Measurements from ENCODE around the gene H6PD.

Gene H6PD

DNA sequence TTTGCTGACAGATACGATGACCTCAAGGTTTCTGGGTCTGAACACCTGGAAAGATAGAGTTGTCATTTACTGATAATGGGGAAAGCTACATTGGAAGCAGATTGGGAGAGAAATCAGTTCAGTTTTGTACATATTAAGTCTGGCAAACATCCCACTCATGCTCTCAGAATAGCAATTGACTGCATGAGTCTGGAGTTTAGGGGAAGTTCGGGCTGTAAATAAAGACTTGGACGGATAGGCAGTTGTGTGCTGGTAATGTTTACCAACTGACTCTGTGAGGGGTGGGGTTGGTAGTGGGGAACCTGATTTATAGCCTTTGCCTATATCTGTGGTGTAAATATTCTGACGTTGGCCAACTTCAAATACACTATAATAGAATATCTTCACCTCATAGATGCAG, 4.0 kb downstream of the H6PD start:
- no peak overlapping the region for H3K4me3 ChIP-seq (ENCODE audit: low read depth, low read length)
- peaks cover 0 to 19% of the 10 kb centered on the region in 2 experiments; a peak in 1 of 3 replicates for H3K36me3 ChIP-seq (ENCODE audit: control insufficient read depth in 2 of 2, insufficient read depth in 1 of 2, low read length in 2 of 2)
- peaks cover 4% of the 10 kb centered on the region; the same call in 1 of the 2 replicates for H3K4me1 ChIP-seq (ENCODE audit: control insufficient read depth, insufficient read depth, low read length)
- no peaks in the 10 kb centered on the region for H3K9me3 ChIP-seq (ENCODE audit: control insufficient read depth, insufficient read depth, low read depth, low read length)
- ChIA-PET CTCF (no interaction called here), POLR2A (no interaction called here)
- TF ChIP-seq ZNF112 (tag by site-specific recombination; IDR thresholded peaks at IDR 0.05): peak; percentile 70; the same call in 1 of the 2 replicates
- no peak for TF ChIP-seq ZNF843 (tag by site-specific recombination; IDR thresholded peaks at IDR 0.05)
- H3K27ac ChIP-seq (ENCODE audit: extremely low read depth, low read depth, low read length): no peak overlapping the region

- H3K9me3 ChIP-seq (ENCODE audit: control insufficient read depth, insufficient read depth, low read depth, low read length): no peaks in the 10 kb centered on the region
- CTCF ChIA-PET: interaction anchor here (0.6 kb wide), 1 partner anchor 10 kb away, joined by 4 read pairs; no protein-coding TSS in a partner anchor
- H3K4me1 ChIP-seq (ENCODE audit: control insufficient read depth, insufficient read depth, low read length): peaks cover 4% of the 10 kb centered on the region; the same call in 1 of the 2 replicates
- POLR2A ChIA-PET: no interaction called here
- no peak overlapping the region for H3K27ac ChIP-seq (ENCODE audit: extremely low read depth, low read depth, low read length)
- peaks cover 0 to 19% of the 10 kb centered on the region in 2 experiments; a peak in 1 of 3 replicates for H3K36me3 ChIP-seq (ENCODE audit: control insufficient read depth in 2 of 2, insufficient read depth in 1 of 2, low read length in 2 of 2)
- TF ChIP-seq ZSCAN16 (tag by site-specific recombination; IDR thresholded peaks at IDR 0.05): 0 out of 2 replicates have a peak, but pooled peaks have one; percentile 27
- TF ChIP-seq ZNF768 (tag by site-specific recombination; IDR thresholded peaks at IDR 0.05): no peak
- H3K4me3 ChIP-seq (ENCODE audit: low read depth, low read length): no peak overlapping the region
Observed at GRCh38 chr1:9239622-9240401, 5.2 kb downstream of the H6PD start.

DNA sequence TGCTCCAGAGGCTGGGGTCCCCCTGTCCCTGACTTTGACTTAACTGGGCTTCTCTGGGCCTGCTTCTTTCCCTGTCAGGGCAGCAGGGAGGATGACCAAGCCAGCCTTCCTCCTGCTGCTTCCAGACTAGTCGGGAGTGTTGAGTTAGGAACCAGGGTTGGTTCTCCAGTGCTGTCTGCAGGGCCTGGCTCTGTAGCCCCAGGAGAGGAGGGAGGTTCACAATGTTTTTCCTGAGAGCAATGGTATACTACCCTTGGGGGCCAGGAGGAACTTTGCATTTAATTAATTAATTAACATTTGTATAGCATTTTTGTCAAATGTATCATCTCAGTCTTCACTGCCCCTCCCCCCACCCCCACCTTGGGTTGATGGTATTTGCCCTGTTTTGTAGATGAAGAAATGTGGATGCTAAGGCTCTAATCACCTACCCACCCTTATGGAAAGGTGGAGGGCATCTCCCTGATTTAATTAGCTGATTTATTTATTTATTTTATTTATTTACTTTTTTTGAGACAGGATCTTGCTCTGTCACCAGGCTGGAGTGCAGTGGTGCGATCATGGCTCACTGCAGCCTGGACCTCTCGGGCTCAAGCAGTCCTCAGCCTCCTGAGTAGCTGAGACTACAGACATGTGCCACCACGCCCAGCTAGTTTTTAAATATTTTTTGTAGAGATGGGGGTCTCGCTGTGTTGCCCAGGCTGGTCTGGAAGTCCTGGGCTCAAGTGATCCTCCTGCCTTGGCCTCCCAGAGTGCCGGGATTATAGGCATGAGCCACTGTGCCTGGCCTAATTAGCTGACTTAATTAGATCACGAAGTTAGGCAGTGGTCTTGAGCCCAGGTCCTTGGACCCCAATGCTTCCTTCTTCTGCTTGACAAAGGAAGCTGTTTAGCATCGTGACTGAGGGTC, 6.6 kb downstream of the H6PD start:
- no peaks in the 10 kb centered on the region for H3K9me3 ChIP-seq (ENCODE audit: control insufficient read depth, insufficient read depth, low read depth, low read length)
- no peaks in the 10 kb centered on the region for H3K4me1 ChIP-seq (ENCODE audit: control insufficient read depth, insufficient read depth, low read length)
- no peak overlapping the region for H3K27ac ChIP-seq (ENCODE audit: extremely low read depth, low read depth, low read length)
- peaks cover 0 to 29% of the 10 kb centered on the region in 2 experiments; a peak in 1 of 3 replicates for H3K36me3 ChIP-seq (ENCODE audit: control insufficient read depth in 2 of 2, insufficient read depth in 1 of 2, low read length in 2 of 2)
- ChIA-PET CTCF (interaction anchor here (0.6 to 0.8 kb wide), 2 partner anchors 243 to 429 kb away, joined by 3 read pairs; no protein-coding TSS in a partner anchor), POLR2A (no interaction called here)
- TF ChIP-seq ZNF596 (tag by site-specific recombination; IDR thresholded peaks at IDR 0.05) (no peak), ZNF513 (tag by site-specific recombination; IDR thresholded peaks at IDR 0.05) (0 out of 2 replicates have a peak, but pooled peaks have one; percentile 11), ZNF121 (tag by site-specific recombination; IDR thresholded peaks at IDR 0.05) (0 out of 2 replicates have a peak, but pooled peaks have one; percentile 17), HOXD13 (CRISPR knock-in tag; IDR thresholded peaks at IDR 0.05; ENCODE audit: borderline replicate concordance) (no peak)
- no peak overlapping the region for H3K4me3 ChIP-seq (ENCODE audit: low read depth, low read length)

DNA sequence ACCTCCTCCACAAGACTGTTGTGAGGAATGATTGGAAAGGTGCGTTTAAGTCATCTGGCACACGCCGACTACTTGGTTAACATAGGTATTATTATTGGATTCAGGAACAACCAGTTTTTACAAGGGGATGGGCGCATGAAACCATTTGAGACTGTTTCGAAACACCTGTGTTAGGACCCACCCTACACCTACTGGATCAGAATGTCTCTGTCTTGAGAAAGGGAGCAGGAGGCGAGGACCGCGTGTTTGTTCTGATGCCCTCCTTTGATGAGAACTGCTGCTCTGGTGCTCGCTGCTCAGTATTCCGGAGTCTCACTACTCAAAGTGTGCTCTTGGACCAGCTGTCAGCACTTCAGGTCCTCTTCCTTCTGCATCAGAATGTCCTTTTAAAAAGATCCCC, 7.3 kb downstream of the H6PD start:
- POLR2A ChIA-PET: no interaction called here
- Histone ChIP-seq H3K36me3 (ENCODE audit: control insufficient read depth in 2 of 2, insufficient read depth in 1 of 2, low read length in 2 of 2) (peaks cover 0 to 28% of the 10 kb centered on the region in 2 experiments; a peak in 1 of 3 replicates), H3K4me1 (ENCODE audit: control insufficient read depth, insufficient read depth, low read length) (no peaks in the 10 kb centered on the region)
- TF ChIP-seq TCF7L2 (IDR thresholded peaks at IDR 0.05; ENCODE audit: borderline replicate concordance, low read depth, low read length) (no peak), ZNF624 (tag by site-specific recombination; IDR thresholded peaks at IDR 0.05) (no peak), OSR2 (tag by site-specific recombination; IDR thresholded peaks at IDR 0.05) (no peak), ZNF580 (tag by site-specific recombination; IDR thresholded peaks at IDR 0.05) (no peak), ZNF664 (tag by site-specific recombination; IDR thresholded peaks at IDR 0.05) (no peak), ZNF521 (tag by site-specific recombination; IDR thresholded peaks at IDR 0.05) (no peak), ZNF48 (tag by site-specific recombination; IDR thresholded peaks at IDR 0.05) (no peak), ZNF692 (tag by site-specific recombination; IDR thresholded peaks at IDR 0.05) (no peak)
- TF ChIP-seq, protein P1, sequence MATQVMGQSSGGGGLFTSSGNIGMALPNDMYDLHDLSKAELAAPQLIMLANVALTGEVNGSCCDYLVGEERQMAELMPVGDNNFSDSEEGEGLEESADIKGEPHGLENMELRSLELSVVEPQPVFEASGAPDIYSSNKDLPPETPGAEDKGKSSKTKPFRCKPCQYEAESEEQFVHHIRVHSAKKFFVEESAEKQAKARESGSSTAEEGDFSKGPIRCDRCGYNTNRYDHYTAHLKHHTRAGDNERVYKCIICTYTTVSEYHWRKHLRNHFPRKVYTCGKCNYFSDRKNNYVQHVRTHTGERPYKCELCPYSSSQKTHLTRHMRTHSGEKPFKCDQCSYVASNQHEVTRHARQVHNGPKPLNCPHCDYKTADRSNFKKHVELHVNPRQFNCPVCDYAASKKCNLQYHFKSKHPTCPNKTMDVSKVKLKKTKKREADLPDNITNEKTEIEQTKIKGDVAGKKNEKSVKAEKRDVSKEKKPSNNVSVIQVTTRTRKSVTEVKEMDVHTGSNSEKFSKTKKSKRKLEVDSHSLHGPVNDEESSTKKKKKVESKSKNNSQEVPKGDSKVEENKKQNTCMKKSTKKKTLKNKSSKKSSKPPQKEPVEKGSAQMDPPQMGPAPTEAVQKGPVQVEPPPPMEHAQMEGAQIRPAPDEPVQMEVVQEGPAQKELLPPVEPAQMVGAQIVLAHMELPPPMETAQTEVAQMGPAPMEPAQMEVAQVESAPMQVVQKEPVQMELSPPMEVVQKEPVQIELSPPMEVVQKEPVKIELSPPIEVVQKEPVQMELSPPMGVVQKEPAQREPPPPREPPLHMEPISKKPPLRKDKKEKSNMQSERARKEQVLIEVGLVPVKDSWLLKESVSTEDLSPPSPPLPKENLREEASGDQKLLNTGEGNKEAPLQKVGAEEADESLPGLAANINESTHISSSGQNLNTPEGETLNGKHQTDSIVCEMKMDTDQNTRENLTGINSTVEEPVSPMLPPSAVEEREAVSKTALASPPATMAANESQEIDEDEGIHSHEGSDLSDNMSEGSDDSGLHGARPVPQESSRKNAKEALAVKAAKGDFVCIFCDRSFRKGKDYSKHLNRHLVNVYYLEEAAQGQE (tag by site-specific recombination; IDR thresholded peaks at IDR 0.05): no peak

More for the DNA sequence above, 7.3 kb downstream of the H6PD start:
- CTCF ChIA-PET: interaction anchor here (0.8 kb wide), 1 partner anchor 430 kb away, joined by 3 read pairs; no protein-coding TSS in a partner anchor
- no peak overlapping the region for H3K27ac ChIP-seq (ENCODE audit: extremely low read depth, low read depth, low read length)
- H3K9me3 ChIP-seq (ENCODE audit: control insufficient read depth, insufficient read depth, low read depth, low read length): no peaks in the 10 kb centered on the region
- no peak overlapping the region for H3K4me3 ChIP-seq (ENCODE audit: low read depth, low read length)
